GM20431 (cell line): ENCODE data around the gene PSMA2.

ENCODE experiments used
- in situ Hi-C: fragments of 300-500 bp; cut with MseI, MboI; formaldehyde crosslinking; loops from one replicate; pipeline ENCODE4 v1.15.0; 2020; ENCODE audit warnings: low sequenced_read_pairs; ENCODE audit not compliant: unreplicated experiment

Gene PSMA2

DNA sequence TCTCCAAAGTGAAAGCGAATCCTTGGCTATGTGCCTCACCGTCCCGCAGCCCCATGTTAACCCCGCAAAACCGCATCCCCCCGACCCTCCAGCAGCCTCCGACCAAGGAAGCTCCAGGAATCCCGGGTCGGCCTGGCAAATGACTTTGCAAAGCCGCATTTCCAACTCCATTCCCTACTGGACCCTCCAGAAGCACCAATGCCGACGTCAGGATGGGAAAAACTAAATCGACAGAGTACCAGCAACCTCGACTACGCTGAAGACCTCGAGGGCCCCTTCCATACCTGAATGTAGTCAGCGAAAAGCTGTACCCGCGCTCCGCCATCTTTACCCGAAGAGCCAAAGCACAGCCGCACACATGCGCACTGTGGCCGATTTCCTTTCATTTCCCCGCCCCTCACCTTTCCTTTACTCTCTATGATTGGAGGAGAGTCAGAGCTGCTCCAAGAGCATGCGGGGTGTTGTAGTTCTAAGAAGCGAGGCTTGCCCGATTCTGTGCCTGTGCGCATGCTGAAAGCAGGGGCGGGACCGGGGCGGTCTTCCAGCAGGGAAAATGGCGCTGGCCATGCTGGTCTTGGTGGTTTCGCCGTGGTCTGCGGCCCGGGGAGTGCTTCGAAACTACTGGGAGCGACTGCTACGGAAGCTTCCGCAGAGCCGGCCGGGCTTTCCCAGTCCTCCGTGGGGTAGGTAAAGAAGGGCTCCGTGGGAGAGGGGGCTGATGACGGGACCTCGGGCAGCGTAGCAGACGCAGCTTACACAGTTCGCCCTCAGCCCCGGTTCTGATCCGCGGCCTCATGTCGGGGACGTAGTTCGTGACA, at the start of gene PSMA2, which contains the start of gene MRPL32:
Gene PSMA2, minus strand, starts transcription at position 341 of the 818 bp plus-strand sequence. Its CDS starts 16 bp downstream, at position 325.
Gene MRPL32, plus strand, starts transcription at position 543 of the 818 bp plus-strand sequence. Its CDS starts 11 bp downstream, at position 554.
- in situ Hi-C loops, result loop anchor here (25.0 kb wide), 1 partner anchor 905 kb away; no protein-coding TSS in a partner anchor

DNA sequence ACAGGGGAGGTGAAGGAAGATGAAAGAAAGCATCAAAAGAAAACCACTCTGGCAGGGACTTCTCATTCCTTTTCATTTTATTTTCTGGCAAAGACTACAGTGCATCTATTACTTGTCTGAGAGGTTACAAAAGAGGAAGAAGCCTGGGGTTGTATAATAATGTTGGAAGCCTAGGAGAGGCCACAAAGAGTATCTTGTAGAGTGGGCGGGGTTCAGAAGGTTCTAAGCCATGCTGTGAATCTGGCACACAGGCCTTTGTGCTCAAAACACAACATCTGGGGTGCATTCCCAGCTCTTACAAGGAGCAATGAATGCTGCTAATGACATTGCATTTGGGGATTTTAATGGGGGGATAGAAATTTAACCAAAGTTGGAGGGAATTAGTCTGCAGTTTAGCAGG, 49.6 kb upstream of the PSMA2 start:
- in situ Hi-C loops, result no loop called here

- in situ Hi-C loops, result no loop called here
These were observed 48.5 kb upstream of the PSMA2 start for GRCh38 chr7:42980514-42980913.

DNA sequence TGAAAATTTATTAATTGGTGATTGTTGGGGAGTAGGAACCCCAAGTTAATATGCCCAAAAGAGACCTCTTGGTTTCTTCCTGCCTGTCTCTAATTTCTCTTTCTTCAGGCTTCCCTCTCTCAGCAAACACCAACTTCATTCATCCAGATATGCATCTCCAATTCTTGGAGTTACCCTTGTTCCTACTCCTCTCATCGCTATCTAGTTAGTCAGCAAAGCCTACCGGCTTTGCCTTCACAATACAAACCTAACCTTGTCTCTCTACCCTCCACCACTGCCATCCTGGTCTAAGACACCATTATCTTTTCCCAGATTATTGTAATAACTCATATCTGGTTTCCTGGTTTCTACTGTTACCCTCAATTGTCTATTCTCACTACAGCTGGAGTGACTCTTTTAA, 48.1 kb upstream of the PSMA2 start:
- in situ Hi-C loops, result no loop called here

DNA sequence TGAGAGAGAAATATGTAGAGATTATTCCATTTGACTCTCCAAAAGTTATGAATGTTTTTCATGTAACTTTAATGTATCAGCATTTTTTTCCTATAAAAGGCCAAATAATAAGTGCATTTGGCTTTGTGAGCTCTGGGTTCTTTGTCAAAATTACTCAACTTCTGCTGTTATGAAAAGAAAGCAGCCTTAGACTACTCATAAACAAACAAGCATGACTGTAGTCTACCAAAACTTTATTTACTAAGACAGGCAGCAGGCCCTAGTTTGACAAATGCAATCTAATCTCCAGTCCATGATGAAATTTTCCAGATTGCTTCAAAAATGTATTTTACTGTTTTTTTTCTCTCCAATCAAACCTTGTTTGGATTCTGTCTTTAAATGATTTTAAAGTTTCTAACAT, 46.5 kb upstream of the PSMA2 start:
- in situ Hi-C loops, result no loop called here

DNA sequence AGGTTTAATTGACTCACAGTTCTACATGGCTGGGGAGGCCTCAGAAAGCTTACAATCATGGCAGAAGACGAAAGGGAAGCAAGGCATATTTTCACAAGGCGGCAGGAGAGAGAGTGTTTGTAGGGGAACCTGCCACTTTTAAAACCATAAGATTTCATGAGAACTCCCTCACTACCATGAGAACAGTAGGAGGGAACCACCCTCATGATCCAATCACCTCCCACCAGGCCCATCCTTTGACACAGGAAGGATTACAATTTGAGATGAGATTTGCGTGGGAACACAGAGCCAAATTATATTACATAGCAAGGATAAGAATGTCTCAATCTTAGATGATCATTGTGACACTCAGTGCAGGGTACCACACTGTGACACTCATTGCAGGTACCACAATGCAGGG, 44.4 kb upstream of the PSMA2 start:
- in situ Hi-C loops, result no loop called here

GRCh38 chr7:42972699-42973500, 40.9 kb upstream of the PSMA2 start:
- in situ Hi-C loops, result loop anchor here (25.0 kb wide), 1 partner anchor 289 kb away; no protein-coding TSS in a partner anchor

DNA sequence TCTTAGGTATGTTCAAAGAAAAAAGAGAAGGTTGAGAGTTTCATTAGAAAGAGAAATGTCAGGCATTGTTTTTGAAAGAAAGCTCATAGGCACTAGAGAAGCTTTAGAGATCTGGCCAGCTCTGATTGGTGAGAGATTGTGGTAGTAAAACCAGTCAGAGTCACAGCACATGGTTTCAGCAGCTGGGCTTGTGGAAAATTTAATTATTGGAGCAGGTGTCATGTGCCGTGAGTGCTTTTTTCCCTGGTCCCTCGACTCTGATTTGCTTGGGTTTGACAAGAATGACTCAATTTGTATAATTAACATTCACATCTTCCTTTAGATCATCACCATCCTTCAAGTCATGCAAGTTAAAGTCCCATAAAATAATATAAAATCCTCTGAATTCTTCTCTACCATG, 35.4 kb upstream of the PSMA2 start:
- in situ Hi-C loops, result loop anchor here (25.0 kb wide), 1 partner anchor 295 kb away; no protein-coding TSS in a partner anchor

- in situ Hi-C loops, result loop anchor here (25.0 kb wide), 1 partner anchor 297 kb away; no protein-coding TSS in a partner anchor
These were observed 33.2 kb upstream of the PSMA2 start for GRCh38 chr7:42964849-42965805.

DNA sequence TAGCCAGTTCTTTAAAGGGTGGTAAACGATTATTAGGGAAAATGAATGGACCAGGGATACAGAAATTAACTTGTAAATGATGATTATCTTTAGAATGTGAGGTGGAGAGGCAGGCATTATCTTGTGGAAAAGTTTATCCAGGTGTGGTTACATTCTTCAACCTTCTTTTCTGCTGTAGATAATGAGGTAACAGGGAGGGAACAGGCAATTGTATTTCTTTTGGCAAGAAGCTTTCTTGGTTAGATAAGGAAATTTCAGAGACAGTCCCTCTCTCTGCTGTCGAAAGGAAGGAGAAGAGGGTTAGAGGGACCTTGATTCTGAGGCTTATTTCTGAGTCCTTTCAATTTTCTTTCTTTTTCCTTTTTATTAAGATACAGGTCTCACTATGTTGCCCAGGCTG, 32.3 kb upstream of the PSMA2 start:
- in situ Hi-C loops, result loop anchor here (25.0 kb wide), 1 partner anchor 298 kb away; no protein-coding TSS in a partner anchor

DNA sequence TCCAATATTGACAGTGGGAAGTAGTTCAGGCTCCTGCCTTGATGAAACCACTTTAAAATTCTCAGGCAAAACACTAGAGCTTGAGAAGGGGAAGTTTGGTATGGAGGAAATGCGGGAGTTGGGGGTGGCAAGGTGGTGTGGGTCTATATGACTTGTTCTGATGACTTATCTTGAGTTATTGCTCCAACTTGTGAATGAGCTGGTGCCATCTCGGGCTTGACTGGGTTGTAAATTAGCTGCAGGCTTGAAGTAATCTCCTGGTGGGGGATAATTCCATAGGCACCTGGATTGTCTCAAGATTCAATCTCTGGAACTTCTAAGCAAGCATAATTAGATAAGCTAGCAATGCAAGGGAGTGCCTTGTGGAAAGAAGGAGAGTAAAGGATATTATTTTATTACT, 29.2 kb upstream of the PSMA2 start:
- in situ Hi-C loops, result loop anchor here (25.0 kb wide), 1 partner anchor 301 kb away; no protein-coding TSS in a partner anchor

GRCh38 chr7:42960762-42961161, 28.8 kb upstream of the PSMA2 start:
- in situ Hi-C loops, result loop anchor here (25.0 kb wide), 1 partner anchor 302 kb away; no protein-coding TSS in a partner anchor

DNA sequence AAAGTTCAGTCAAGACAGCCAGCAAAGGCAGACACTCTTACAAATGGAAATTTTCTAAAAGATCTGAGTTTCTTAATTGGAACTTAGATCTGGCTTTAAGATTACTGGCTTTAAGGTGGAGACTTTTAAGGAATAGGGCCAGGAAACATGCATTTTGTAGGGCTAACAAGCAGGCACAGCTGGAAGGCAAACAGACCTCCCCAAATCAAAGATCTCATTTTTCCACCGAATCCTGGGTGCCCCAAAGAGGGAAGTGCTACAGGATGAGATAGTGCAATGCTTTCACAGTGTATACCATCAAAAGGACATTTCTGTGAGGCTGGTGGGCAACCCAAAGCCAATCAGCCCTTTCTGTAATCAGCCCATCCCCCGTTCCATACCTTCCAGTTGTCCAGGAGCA, 27.6 kb upstream of the PSMA2 start:
- in situ Hi-C loops, result loop anchor here (25.0 kb wide), 1 partner anchor 303 kb away; no protein-coding TSS in a partner anchor

DNA sequence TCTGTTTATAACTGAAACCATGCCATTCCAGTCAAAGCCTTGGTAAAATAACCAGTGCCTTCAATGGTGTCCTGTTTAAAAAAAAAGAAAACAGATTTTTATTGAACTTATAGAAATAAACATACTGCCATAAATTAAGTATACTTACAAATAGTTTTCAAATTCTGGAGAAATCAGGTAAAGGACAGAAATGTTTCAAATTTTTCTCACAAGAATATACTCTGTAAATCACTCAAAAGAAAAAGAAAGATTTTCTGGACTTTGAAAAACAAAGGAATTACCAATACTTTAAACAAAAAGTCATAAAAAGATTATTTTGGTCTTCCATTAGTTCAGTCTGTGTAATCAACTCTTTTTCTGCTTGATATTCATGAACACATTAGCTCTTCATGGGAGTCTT, 24.1 kb upstream of the PSMA2 start:
- in situ Hi-C loops, result loop anchor here (25.0 kb wide), 1 partner anchor 306 kb away; no protein-coding TSS in a partner anchor

- in situ Hi-C loops, result loop anchor here (25.0 kb wide), 1 partner anchor 308 kb away; no protein-coding TSS in a partner anchor
These were observed 22.0 kb upstream of the PSMA2 start for GRCh38 chr7:42953994-42954393.

DNA sequence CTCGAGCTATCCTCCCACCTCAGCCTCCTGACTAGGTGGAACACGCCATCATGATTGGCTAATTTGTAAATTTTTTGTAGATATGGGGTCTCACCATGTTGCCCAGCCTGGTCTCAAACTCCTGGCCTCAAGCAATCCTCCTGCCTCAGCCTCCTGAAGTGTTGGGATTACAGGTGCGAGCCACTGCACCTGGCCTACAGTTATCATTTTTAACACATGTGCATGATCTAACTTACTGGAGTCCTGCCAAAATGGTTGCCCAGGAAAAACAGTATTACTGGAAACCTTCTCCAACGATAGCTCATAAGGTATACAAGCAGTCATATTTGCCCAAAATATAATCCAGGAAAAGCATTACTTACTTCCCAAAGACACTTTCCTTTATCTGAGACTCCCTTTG, 20.4 kb upstream of the PSMA2 start:
- in situ Hi-C loops, result loop anchor here (25.0 kb wide), 1 partner anchor 310 kb away; no protein-coding TSS in a partner anchor

GRCh38 chr7:42950417-42950816, 18.4 kb upstream of the PSMA2 start:
- in situ Hi-C loops, result loop anchor here (25.0 kb wide), 1 partner anchor 312 kb away; no protein-coding TSS in a partner anchor

DNA sequence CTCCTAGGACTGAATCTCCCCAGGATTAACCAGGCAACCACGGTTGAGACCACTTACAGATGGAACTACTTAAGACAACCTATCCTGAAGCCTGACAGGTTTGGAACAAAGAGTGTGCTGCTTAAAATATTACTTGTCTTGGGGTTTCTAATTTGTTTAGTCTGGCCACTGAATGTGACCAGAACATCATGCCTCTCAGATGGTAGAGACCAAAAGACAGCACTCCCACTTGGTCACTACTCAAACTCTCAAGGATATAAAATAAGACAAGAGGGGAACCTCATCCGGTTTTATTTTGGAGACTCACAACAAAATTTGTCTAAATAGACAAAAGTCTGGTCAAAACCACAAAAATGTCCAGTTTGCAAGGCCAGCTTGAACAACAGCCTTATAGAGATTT, 15.5 kb upstream of the PSMA2 start:
- in situ Hi-C loops, result loop anchor here (25.0 kb wide), 1 partner anchor 890 kb away; no protein-coding TSS in a partner anchor

- in situ Hi-C loops, result loop anchor here (25.0 kb wide), 1 partner anchor 891 kb away; no protein-coding TSS in a partner anchor
These were observed 14.6 kb upstream of the PSMA2 start for GRCh38 chr7:42946627-42946950.
